HG02852 (cell line): ENCODE measurements around the gene HEXD.
"Not testable (repeated sequence)": the region's sequence is repeated elsewhere in the genome, so short reads cannot be mapped to it uniquely, and the experiment has no call there.

Experiments
- ATAC-seq: cut with Tn5 transposase; IDR thresholded peaks from one replicate; pipeline ENCODE4 v1.9.1; 2021; ENCODE audit warnings: mild to moderate bottlenecking, moderate library complexity; ENCODE audit not compliant: unreplicated experiment

The HEXD gene

GRCh38 chr17:82457073-82457928 lies 39.2 kb downstream of the HEXD start:
- ATAC-seq: no peak

- ATAC-seq: no peak
Observed at GRCh38 chr17:82457929-82458178, 39.7 kb downstream of the HEXD start.

GRCh38 chr17:82458179-82458884 lies 40.2 kb downstream of the HEXD start, which contains the start of gene NARF:
TSS of gene NARF (plus strand) at chr17:82458741. CDS start at chr17:82458804, 63 bp downstream.
- peak; percentile 93 for ATAC-seq

- peak; percentile 7 for ATAC-seq
Observed at GRCh38 chr17:82458885-82459424, 40.8 kb downstream of the HEXD start.

GRCh38 chr17:82459936-82460335 lies 41.8 kb downstream of the HEXD start:
- not testable (repeated sequence) for ATAC-seq

- no peak for ATAC-seq
Observed at GRCh38 chr17:82461827-82462524, 43.8 kb downstream of the HEXD start.

GRCh38 chr17:82463391-82463790 lies 45.2 kb downstream of the HEXD start:
- ATAC-seq: no peak

- no peak for ATAC-seq
Observed at GRCh38 chr17:82463925-82464566, 45.9 kb downstream of the HEXD start.

- ATAC-seq: no peak
Observed at GRCh38 chr17:82464567-82464929, 46.4 kb downstream of the HEXD start.

GRCh38 chr17:82465023-82465603 lies 47.0 kb downstream of the HEXD start:
- ATAC-seq: no peak

GRCh38 chr17:82468692-82469091 lies 50.5 kb downstream of the HEXD start:
- ATAC-seq: no peak

GRCh38 chr17:82470065-82470464 lies 51.9 kb downstream of the HEXD start:
- ATAC-seq: no peak

- no peak for ATAC-seq
Observed at GRCh38 chr17:82474223-82475010, 56.3 kb downstream of the HEXD start.

GRCh38 chr17:82475458-82475857 lies 57.3 kb downstream of the HEXD start:
- no peak for ATAC-seq

- no peak for ATAC-seq
Observed at GRCh38 chr17:82477934-82478333, 59.8 kb downstream of the HEXD start.

- no peak for ATAC-seq
Observed at GRCh38 chr17:82479602-82480001, 61.5 kb downstream of the HEXD start.

- no peak for ATAC-seq
Observed at GRCh38 chr17:82480318-82480717, 62.2 kb downstream of the HEXD start.

- no peak for ATAC-seq
Observed at GRCh38 chr17:82483204-82483660, 65.1 kb downstream of the HEXD start.

GRCh38 chr17:82483836-82484235 lies 65.7 kb downstream of the HEXD start:
- no peak for ATAC-seq
